DND-41 (cell line): Measurements from ENCODE around the gene MGME1.

ENCODE experiments used
- ATAC-seq: fragments of 200-7000 bp; cut with Tn5 transposase; 3 replicates; pipeline ENCODE4 v1.9.1; 2021; ENCODE audit warnings: low read depth; ENCODE audit not compliant: insufficient read depth
- DNase-seq: peaks from one replicate; pipeline ENCODE4 v3.0.0-alpha.2; 2020
- H2AFZ ChIP-seq: 2 replicates; pipeline ENCODE4 v1.6.0; 2012; ENCODE audit warnings: low read depth, low read length
- H3K27ac ChIP-seq: 2 replicates; pipeline ENCODE4 v1.5.1; 2012; ENCODE audit warnings: low read length, inconsistent platforms
- H3K27me3 ChIP-seq: fragments of 200-600 bp; sonication (generic); 2 replicates; pipeline ENCODE4 v1.6.0; 2012; ENCODE audit warnings: low read length, mild to moderate bottlenecking, inconsistent platforms; ENCODE audit not compliant: insufficient read depth, poor library complexity
- H3K36me3 ChIP-seq: 2 replicates; pipeline ENCODE4 v1.5.1; 2012; ENCODE audit warnings: low read length, inconsistent platforms; ENCODE audit not compliant: insufficient read depth
- H3K4me1 ChIP-seq: 2 replicates; pipeline ENCODE4 v1.5.1; 2012; ENCODE audit warnings: mild to moderate bottlenecking, low read length; ENCODE audit not compliant: insufficient read depth
- H3K4me2 ChIP-seq: 2 replicates; pipeline ENCODE4 v1.6.0; 2012; ENCODE audit warnings: mild to moderate bottlenecking, moderate library complexity, low read length, inconsistent platforms; ENCODE audit not compliant: insufficient read depth
- H3K4me3 ChIP-seq, 2 experiments: fragments of 200-600 bp in 1 of 2; shearing (Covaris generic) in 1 of 2; 2 replicates each; pipeline ENCODE4 v1.5.1; 2012 to 2016; ENCODE audit warnings: inconsistent platforms in 2 of 2, low read length in 2 of 2, mild to moderate bottlenecking in 2 of 2, low read depth in 1 of 2, moderate library complexity in 1 of 2
- H3K79me2 ChIP-seq: 2 replicates; pipeline ENCODE4 v1.6.0; 2012; ENCODE audit warnings: low read length, inconsistent platforms; ENCODE audit not compliant: insufficient read depth
- H3K9ac ChIP-seq: 2 replicates; pipeline ENCODE4 v1.6.0; 2012; ENCODE audit warnings: low read depth, mild to moderate bottlenecking, inconsistent platforms, low read length, moderate library complexity
- H3K9me3 ChIP-seq: 2 replicates; pipeline ENCODE4 v1.5.1; 2012; ENCODE audit warnings: low read length, moderate library complexity, mild to moderate bottlenecking, inconsistent platforms; ENCODE audit not compliant: insufficient read depth, severe bottlenecking
- H4K20me1 ChIP-seq: 2 replicates; pipeline ENCODE4 v1.6.0; 2012; ENCODE audit warnings: low read length; ENCODE audit not compliant: insufficient read depth
- CTCF ChIP-seq: IDR thresholded peaks from 2 replicates; pipeline ENCODE4 v1.5.1; 2012; ENCODE audit warnings: borderline replicate concordance, low read length, moderate library complexity, mild to moderate bottlenecking; ENCODE audit not compliant: poor library complexity, severe bottlenecking; ENCODE audit errors: extremely low read depth
- EZH2 ChIP-seq: IDR thresholded peaks from 3 replicates; pipeline ENCODE4 v1.6.1; 2012; ENCODE audit warnings: borderline replicate concordance, low read depth, mild to moderate bottlenecking, moderate library complexity, low read length, inconsistent platforms; ENCODE audit not compliant: severe bottlenecking

The MGME1 gene

GRCh38 chr20:17936286-17936760, 32.5 kb upstream of the MGME1 start:
- ATAC-seq (no peak), DNase-seq (no peak)
- Histone ChIP-seq H3K27me3 (no peaks in the 10 kb centered on the region), H4K20me1 (peaks cover 28% of the 10 kb centered on the region), H2AFZ (no peak overlapping the region), H3K9ac (no peak overlapping the region), H3K4me3 (no peak overlapping the region), H3K27ac (no peak overlapping the region), H3K79me2 (no peaks in the 10 kb centered on the region), H3K36me3 (peaks cover 12% of the 10 kb centered on the region; the same call in 1 of the 2 replicates), H3K9me3 (no peaks in the 10 kb centered on the region), H3K4me2 (no peak overlapping the region), H3K4me1 (no peaks in the 10 kb centered on the region)
- TF ChIP-seq CTCF (no peak), EZH2 (no peak)

GRCh38 chr20:17936761-17937732, 31.8 kb upstream of the MGME1 start:
- H3K4me3 ChIP-seq, result no peak overlapping the region

GRCh38 chr20:17938871-17939619, 29.8 kb upstream of the MGME1 start:
- H3K27me3 ChIP-seq, result no peaks in the 10 kb centered on the region
- no peak overlapping the region for H3K4me3 ChIP-seq
- H3K27ac ChIP-seq, result no peak overlapping the region
- peaks cover 46% of the 10 kb centered on the region for H4K20me1 ChIP-seq
- ATAC-seq (peak; percentile 83), DNase-seq (peak; percentile 75)
- H3K4me2 ChIP-seq, result no peak overlapping the region
- H3K9me3 ChIP-seq, result no peaks in the 10 kb centered on the region
- H3K79me2 ChIP-seq, result no peaks in the 10 kb centered on the region
- no peaks in the 10 kb centered on the region for H3K4me1 ChIP-seq
- no peak for TF ChIP-seq EZH2
- TF ChIP-seq CTCF, result peak; percentile 83
- no peak overlapping the region for H3K9ac ChIP-seq
- H3K36me3 ChIP-seq, result peaks cover 39% of the 10 kb centered on the region
- no peak overlapping the region for H2AFZ ChIP-seq

More at GRCh38 chr20:17936761-17937732, 31.8 kb upstream of the MGME1 start:
- H4K20me1 ChIP-seq, result peaks cover 34% of the 10 kb centered on the region
- H3K9me3 ChIP-seq, result no peaks in the 10 kb centered on the region
- ATAC-seq (no peak), DNase-seq (no peak)
- no peaks in the 10 kb centered on the region for H3K4me1 ChIP-seq
- H3K27ac ChIP-seq, result no peak overlapping the region
- no peaks in the 10 kb centered on the region for H3K79me2 ChIP-seq
- no peak overlapping the region for H3K4me2 ChIP-seq
- TF ChIP-seq CTCF, result no peak
- TF ChIP-seq EZH2, result no peak
- no peak overlapping the region for H3K9ac ChIP-seq
- no peak overlapping the region for H2AFZ ChIP-seq
- peaks cover 19% of the 10 kb centered on the region; the same call in 1 of the 2 replicates for H3K36me3 ChIP-seq
- no peaks in the 10 kb centered on the region for H3K27me3 ChIP-seq
